OCI-LY3 (cell line): Measurements from ENCODE around the gene SMYD1.
"Not testable (repeated sequence)": the region's sequence is repeated elsewhere in the genome, so short reads cannot be mapped to it uniquely, and the experiment has no call there.

Experiments used
- H2AFZ ChIP-seq: fragments of 200-600, 300-600 bp; shearing (Covaris generic); 2 replicates; pipeline ENCODE4 v1.6.0; 2014; ENCODE audit warnings: antibody characterized with exemption, low read depth, low read length
- H3K27ac ChIP-seq: fragments of 200-600, 300-600 bp; sonication (generic); 2 replicates; pipeline ENCODE4 v1.5.1; 2014; ENCODE audit warnings: mild to moderate bottlenecking, low read length, moderate library complexity, mixed read lengths
- H3K27me3 ChIP-seq: fragments of 200-600, 300-600 bp; sonication (generic); 2 replicates; pipeline ENCODE4 v1.6.1; 2014; ENCODE audit warnings: low read depth, low read length, mixed read lengths
- H3K36me3 ChIP-seq: fragments of 200-600, 300-600 bp; sonication (generic); replicated peaks from 2 replicates; pipeline ENCODE3; 2014; ENCODE audit warnings: low read depth, low read length, mixed read lengths
- H3K4me1 ChIP-seq: fragments of 300-600, 200-600 bp; sonication (generic); 2 replicates; pipeline ENCODE4 v1.6.1; 2014; ENCODE audit warnings: low read length, mixed read lengths
- H3K4me2 ChIP-seq: fragments of 200-600, 300-600 bp; sonication (generic); 2 replicates; pipeline ENCODE4 v1.6.1; 2014; ENCODE audit warnings: low read length, mixed read lengths
- H3K4me3 ChIP-seq: fragments of 300-600, 200-600 bp; sonication (generic); 2 replicates; pipeline ENCODE4 v1.5.1; 2014; ENCODE audit warnings: antibody characterized with exemption, mild to moderate bottlenecking, low read length, moderate library complexity
- H3K79me2 ChIP-seq: fragments of 300-600, 200-600 bp; shearing (Covaris generic); 2 replicates; pipeline ENCODE4 v1.6.1; 2014; ENCODE audit warnings: mild to moderate bottlenecking, low read length, mixed read lengths
- H3K9ac ChIP-seq: fragments of 300-600, 200-600 bp; shearing (Covaris generic); 2 replicates; pipeline ENCODE4 v1.6.0; 2014; ENCODE audit warnings: mild to moderate bottlenecking, low read length, moderate library complexity
- H3K9me3 ChIP-seq: fragments of 200-600, 300-600 bp; shearing (Covaris generic); 2 replicates; pipeline ENCODE4 v1.6.1; 2014; ENCODE audit warnings: low read length, mixed read lengths; ENCODE audit not compliant: insufficient read depth
- H4K20me1 ChIP-seq: fragments of 200-600, 300-600 bp; sonication (generic); 2 replicates; pipeline ENCODE4 v1.6.1; 2016; ENCODE audit warnings: low read length, mixed read lengths; ENCODE audit not compliant: insufficient read depth
- EZH2phosphoT487 ChIP-seq: fragments of 200-600 bp; shearing (Covaris generic); IDR thresholded peaks from 2 replicates; pipeline ENCODE4 v1.6.1; 2018; ENCODE audit warnings: antibody characterized with exemption, mixed run types, low read depth
- TF ChIP-seq, protein P1 (sequence below): fragments of 200-600, 300-600 bp; sonication (generic); IDR thresholded peaks from 2 replicates; pipeline ENCODE4 v1.5.1; 2014; ENCODE audit warnings: antibody characterized with exemption, low read length, low read depth

The SMYD1 gene

DNA sequence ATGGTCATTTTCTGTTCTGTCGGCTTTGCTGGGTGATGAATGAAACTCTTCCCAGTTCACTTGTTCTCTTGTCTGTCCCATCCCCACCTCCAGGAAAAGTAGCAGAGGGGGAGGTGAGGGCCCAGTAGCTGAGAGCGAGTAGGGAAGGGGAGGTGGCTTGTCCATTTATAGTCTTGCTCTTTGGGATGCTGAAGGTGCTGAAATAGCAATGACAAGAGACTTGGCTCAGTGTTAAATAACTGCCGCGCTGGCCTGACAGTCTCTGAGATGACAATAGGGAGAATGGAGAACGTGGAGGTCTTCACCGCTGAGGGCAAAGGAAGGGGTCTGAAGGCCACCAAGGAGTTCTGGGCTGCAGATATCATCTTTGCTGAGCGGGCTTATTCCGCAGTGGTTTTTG, at the start of gene SMYD1:
SMYD1 (plus strand) TSS at position 228 of the 400 bp plus-strand sequence; CDS start at position 268, 40 bp downstream.
- Histone ChIP-seq H3K4me2 (no peak within 1 kb of the TSS), H3K4me3 (no peak within 1 kb of the TSS), H3K9me3 (no peaks in the 10 kb centered on the region), H3K27me3 (no peaks in the 10 kb centered on the region), H3K79me2 (no peaks in the 10 kb centered on the region), H3K36me3 (no peaks in the 10 kb centered on the region), H4K20me1 (no peaks in the 10 kb centered on the region), H2AFZ (no peak within 1 kb of the TSS), H3K4me1 (no peaks in the 10 kb centered on the region), H3K27ac (no peak within 1 kb of the TSS), H3K9ac (no peak within 1 kb of the TSS)
- TF ChIP-seq EZH2phosphoT487: no peak

DNA sequence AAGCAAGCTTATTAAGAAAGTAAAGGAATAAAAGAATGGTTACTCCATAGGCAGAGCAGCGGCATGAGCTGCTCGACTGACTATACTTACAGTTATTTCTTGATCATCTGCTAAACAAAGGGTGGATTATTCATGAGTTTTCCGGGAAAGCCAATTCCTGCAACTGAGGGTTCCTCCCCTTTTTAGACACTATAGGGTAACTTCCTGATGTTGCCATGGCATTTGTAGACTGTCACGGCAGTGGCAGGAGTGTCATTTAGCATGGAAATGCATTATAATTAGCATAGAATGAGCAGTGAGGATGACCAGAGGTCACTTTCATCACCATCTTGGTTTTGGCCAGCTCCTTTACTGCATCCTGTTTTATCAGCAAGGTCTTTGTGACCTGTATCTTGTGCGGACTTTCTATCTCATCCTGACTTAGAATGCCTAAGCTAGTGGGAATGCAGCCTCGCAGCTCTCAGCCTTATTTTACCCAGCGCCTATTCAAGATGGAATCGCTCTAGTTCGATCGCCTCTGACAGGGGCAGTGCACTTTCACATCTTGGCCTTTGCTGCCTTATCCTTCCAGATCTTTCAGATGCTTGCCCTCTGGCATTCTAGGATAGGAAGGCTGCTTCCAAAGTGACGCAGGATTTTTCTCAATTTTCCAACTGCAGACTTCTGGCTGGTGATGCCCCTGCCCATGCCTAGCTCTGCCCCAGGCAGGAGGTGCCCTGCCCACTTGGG, 49.4 kb upstream of the SMYD1 start:
- H3K9ac ChIP-seq, H3K4me3 ChIP-seq, H3K27ac ChIP-seq, H3K27me3 ChIP-seq, H3K9me3 ChIP-seq, H3K36me3 ChIP-seq, H3K79me2 ChIP-seq, H2AFZ ChIP-seq, H4K20me1 ChIP-seq, H3K4me2 ChIP-seq: not testable (repeated sequence)
- H3K4me1 ChIP-seq: peaks cover 13% of the 10 kb centered on the region

DNA sequence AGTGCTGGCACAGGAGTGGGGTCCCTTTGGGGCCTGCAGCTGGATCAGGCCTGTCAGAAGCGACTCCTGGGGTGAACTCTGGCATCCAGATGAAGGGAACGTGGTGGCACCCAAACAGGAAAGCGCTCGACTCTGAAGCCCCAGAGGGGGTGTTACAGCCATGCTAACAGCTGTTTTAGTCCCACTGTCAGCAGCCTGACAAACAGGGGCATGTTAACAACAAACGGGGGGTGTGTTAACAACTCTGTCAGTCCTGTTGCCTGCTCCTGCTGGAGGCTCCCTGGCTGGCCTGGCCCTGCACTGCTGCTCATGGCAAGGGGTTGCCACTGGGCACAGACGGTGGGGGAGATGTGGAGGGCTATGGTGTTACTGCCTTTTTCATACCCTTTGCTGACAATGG, 48.7 kb upstream of the SMYD1 start:
- Histone ChIP-seq H3K9ac (no peak overlapping the region), H3K27me3 (no peaks in the 10 kb centered on the region), H4K20me1 (no peaks in the 10 kb centered on the region), H3K4me3 (no peak overlapping the region), H3K79me2 (no peaks in the 10 kb centered on the region), H3K27ac (no peak overlapping the region), H3K4me1 (peaks cover 13% of the 10 kb centered on the region), H3K4me2 (no peak overlapping the region), H3K9me3 (no peaks in the 10 kb centered on the region), H3K36me3 (no peaks in the 10 kb centered on the region), H2AFZ (no peak overlapping the region)
- TF ChIP-seq EZH2phosphoT487: no peak
- TF ChIP-seq, protein P1, sequence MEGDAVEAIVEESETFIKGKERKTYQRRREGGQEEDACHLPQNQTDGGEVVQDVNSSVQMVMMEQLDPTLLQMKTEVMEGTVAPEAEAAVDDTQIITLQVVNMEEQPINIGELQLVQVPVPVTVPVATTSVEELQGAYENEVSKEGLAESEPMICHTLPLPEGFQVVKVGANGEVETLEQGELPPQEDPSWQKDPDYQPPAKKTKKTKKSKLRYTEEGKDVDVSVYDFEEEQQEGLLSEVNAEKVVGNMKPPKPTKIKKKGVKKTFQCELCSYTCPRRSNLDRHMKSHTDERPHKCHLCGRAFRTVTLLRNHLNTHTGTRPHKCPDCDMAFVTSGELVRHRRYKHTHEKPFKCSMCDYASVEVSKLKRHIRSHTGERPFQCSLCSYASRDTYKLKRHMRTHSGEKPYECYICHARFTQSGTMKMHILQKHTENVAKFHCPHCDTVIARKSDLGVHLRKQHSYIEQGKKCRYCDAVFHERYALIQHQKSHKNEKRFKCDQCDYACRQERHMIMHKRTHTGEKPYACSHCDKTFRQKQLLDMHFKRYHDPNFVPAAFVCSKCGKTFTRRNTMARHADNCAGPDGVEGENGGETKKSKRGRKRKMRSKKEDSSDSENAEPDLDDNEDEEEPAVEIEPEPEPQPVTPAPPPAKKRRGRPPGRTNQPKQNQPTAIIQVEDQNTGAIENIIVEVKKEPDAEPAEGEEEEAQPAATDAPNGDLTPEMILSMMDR: no peak

DNA sequence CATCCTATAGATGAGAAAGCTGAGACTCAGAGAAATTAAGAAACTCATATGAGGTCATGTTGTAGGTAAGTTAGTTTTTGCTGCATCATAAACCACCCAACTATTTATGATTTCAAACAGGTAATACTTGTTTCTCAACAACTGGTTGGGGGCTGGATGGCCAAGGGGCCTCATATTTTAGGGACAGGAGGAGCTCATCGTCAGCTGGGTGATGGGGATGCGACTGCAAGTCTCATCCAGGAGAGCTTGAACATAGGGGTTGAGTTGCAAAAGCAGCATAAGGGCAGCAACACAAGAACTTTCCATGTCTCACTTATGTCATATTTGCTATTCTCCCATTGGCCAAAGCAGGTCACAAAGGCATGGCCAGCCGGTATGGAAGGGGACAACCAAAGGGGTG, 47.6 kb upstream of the SMYD1 start:
- Histone ChIP-seq H4K20me1 (no peaks in the 10 kb centered on the region), H3K9ac (no peak overlapping the region), H3K4me1 (peaks cover 13% of the 10 kb centered on the region), H3K4me3 (no peak overlapping the region), H2AFZ (no peak overlapping the region), H3K36me3 (no peaks in the 10 kb centered on the region), H3K4me2 (no peak overlapping the region), H3K27me3 (no peaks in the 10 kb centered on the region), H3K9me3 (no peaks in the 10 kb centered on the region), H3K79me2 (no peaks in the 10 kb centered on the region), H3K27ac (no peak overlapping the region)
- no peak for TF ChIP-seq EZH2phosphoT487
- TF ChIP-seq, protein P1: no peak

DNA sequence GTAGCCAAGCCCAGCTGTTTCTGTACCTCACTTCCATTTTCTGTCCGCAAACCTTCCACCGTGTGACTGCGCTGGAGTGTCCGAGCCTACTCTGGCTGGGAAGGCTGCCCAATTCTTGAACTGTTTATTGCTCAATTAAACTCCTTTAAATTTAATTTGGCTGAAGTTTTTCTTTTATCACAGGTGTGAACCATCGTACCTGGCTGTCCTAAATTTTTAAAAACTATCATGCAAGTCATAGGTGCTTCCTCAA, 45.0 kb upstream of the SMYD1 start:
- Histone ChIP-seq H3K9ac (no peak overlapping the region), H2AFZ (no peak overlapping the region), H3K4me2 (no peak overlapping the region), H3K36me3 (no peaks in the 10 kb centered on the region), H3K9me3 (no peaks in the 10 kb centered on the region), H3K27ac (no peak overlapping the region), H3K79me2 (no peaks in the 10 kb centered on the region), H3K4me1 (peaks cover 1% of the 10 kb centered on the region), H4K20me1 (no peaks in the 10 kb centered on the region), H3K4me3 (no peak overlapping the region), H3K27me3 (no peaks in the 10 kb centered on the region)
- TF ChIP-seq EZH2phosphoT487: no peak
- TF ChIP-seq, protein P1: no peak
